HUDEP-2 (cell line): ENCODE results near the gene SNX8.
A peak's percentile ranks its signal among the peaks of the same experiment; 100 is the strongest.

Experiments used
- DNase-seq, 76 experiments: peaks; one replicate each; lab custom pipeline; 2025; ENCODE audit not compliant: unreplicated experiment in 76 of 76; lab: John Stamatoyannopoulos, UW

The SNX8 gene

GRCh38 chr7:2249744-2250323 lies 64.4 kb downstream of the SNX8 start:
- no peak for DNase-seq

GRCh38 chr7:2248984-2249694 lies 65.1 kb downstream of the SNX8 start:
- peak in 1 of 76 experiments; percentile 6 for DNase-seq

- DNase-seq: peak in 17 of 76 experiments; percentile 9 to 31 (median 20)
These were observed 66.9 kb downstream of the SNX8 start for GRCh38 chr7:2247141-2247995.

GRCh38 chr7:2245883-2246675 lies 68.2 kb downstream of the SNX8 start:
- peak in 1 of 76 experiments; percentile 14 for DNase-seq

- no peak for DNase-seq
These were observed 69.7 kb downstream of the SNX8 start for GRCh38 chr7:2244404-2244995.

DNA sequence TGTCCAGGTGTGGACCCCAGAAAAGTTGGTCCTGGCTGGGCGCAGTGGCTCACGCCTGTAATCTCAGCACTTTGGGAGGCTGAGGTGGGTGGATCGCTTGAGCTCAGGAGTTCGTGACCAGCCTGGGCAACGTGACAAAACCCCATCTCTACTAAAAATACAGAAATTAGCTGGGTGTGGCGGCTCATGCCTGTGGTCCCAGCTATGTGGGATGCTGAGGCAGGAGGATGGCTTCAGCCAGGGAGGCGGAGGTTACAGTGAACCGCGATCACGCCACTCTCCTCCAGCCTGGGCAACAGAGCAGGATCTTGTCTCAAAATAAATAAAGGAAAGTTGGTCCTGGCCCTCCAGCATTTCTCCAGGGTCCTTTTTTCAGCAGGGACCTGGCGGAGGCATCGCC lies 70.8 kb downstream of the SNX8 start:
- peak in 31 of 76 experiments; percentile 7 to 78 (median 53) for DNase-seq

DNA sequence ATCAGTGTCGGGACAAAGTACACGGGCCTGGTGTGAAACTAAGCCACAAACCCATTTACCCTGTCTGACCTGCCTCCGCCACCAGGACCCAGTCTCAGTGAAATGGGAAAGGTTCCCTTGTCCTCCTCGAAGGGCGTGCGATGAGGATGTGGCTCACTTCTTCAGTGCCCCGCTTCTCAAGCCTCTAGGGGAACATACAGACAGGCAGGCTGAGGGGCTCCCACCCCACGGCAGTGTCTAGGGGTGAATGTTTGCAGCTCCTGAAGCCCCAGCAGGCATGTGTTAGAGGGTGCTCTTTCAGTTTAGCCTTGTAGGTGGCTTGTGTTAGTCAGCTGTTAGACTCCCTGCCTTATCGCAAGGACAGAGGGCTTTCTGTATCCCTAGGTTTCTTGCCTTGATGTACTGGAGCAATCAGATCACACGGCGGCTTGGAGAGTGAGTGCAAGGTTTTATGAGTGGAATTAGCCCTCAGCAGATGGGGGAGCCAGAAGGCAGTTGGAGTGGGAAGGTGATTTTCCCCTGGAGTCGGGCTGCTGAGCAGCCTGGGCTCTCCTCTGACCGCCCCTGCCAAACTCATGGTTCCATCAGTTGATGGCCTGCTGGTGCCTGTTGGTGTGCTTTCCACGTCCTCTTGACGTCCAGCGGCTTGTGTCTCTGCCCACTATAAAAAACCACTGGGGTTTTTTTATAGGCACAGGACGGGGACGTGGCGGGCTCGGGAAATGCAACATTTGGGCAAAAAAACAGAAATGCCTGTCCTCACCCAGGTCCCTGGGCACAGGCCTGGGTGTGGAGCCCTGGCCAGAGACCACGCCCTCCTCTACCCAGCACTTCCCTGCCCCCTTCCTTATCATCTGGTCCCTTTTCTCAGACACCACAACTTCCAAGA lies 71.5 kb downstream of the SNX8 start:
- DNase-seq: peak in 62 of 76 experiments; percentile 8 to 83 (median 45)

DNA sequence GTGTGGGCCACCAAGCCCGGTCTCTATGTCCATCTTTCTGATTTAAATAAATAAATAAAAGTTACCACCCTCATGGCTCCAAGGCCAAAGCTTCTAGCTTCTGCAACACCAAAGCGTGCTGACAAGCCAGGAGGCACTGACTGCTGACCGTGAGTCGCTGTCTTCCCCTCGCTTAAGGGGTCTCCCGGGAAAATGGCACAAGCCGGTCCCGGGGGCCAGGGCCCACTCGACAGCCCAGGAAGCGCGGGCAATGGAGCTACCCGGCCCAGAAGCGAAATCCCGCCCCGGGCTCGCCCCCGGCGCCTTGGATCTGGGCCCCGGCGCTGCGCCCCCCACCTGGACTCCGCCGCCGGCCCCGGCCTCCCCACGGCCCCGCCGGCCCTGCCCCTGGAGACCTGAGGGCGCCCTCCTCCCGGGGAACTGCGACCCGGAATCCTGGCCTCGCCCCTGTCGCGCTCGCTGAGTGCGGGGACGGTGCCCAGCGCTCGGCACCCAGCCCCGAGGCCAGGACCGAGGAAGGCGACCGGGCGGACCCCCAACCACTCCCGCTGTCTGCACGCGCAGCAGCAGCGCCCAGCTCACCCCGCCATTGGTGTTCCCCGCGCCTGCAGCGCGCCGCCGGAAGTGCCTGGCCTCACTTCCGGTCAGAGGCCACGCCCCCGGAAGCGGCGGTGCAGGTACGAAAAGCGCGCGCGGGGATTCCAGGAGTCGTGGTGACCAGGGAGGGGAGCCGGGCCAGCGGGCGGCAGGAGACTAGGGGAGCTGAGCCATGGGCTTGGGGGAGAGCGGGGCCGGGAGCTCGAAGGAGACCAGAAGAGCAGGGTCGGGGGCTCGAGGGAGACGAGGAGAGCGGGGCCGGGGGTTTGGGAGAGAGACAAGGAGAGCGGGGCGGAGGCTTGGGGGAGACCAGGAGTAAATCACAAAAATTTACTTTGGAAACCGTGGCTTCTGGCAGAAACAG lies 72.4 kb downstream of the SNX8 start, which contains the start of the genes MRM2 and NUDT1:
Gene MRM2 (minus strand): TSS at position 626 of the 961 bp plus-strand sequence. CDS start 36 bp downstream, at position 590.
Gene NUDT1 (plus strand): TSS at position 647 of the 961 bp plus-strand sequence. CDS start 2,349 bp downstream, outside the sequence.
- DNase-seq: peak in 71 of 76 experiments; percentile 12 to 85 (median 63)

- DNase-seq: no peak
These were observed 75.0 kb downstream of the SNX8 start for GRCh38 chr7:2239242-2239641.

DNA sequence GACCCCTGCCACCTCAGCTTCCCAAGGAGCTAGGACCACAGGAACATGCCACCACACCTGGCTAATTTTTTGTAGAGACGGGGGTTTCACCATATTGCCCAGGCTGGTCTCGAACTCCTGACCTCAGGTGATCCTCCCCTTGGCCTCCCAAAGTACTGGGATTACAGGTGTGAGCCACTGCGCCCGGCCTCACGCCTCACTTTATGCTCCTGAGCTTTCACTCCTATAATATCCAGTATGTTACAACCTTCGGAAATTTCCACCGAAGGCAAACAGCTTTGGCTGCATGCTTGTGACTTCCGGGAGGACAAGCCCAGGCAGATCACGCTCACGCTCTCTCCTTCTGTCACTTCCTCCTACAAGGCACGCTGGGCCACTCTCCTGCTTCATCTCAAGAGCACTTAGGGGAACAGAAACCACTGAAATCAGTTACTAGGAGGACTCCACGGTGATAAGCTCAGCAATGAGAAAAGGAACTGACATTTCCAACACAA lies 77.1 kb downstream of the SNX8 start:
- no peak for DNase-seq

DNA sequence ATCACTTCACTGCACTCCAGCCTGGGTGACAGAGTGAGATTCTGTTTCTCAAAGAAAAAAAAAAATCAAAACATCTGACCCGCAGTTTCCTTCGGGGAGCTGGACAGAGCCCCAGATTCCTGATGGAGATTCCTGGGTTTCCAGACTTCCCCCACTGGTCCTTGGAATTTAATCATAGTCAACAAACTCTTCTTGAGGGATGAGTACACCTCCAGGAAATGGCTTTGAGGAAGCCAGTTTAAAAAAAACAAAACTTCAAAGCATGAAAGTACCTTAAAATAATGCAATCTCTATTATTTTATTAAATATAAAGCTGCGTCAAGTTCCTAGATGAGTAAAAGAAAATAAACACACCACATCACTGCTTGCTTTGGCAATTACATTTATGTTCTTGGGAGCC lies 80.3 kb downstream of the SNX8 start:
- DNase-seq: no peak

GRCh38 chr7:2232766-2233520 lies 81.3 kb downstream of the SNX8 start, which contains the start of gene MAD1L1:
TSS of gene MAD1L1 (minus strand) at chr7:2232945. CDS start at chr7:2230133, 2,812 bp downstream.
- peak in 73 of 76 experiments; percentile 8 to 89 (median 77) for DNase-seq

DNA sequence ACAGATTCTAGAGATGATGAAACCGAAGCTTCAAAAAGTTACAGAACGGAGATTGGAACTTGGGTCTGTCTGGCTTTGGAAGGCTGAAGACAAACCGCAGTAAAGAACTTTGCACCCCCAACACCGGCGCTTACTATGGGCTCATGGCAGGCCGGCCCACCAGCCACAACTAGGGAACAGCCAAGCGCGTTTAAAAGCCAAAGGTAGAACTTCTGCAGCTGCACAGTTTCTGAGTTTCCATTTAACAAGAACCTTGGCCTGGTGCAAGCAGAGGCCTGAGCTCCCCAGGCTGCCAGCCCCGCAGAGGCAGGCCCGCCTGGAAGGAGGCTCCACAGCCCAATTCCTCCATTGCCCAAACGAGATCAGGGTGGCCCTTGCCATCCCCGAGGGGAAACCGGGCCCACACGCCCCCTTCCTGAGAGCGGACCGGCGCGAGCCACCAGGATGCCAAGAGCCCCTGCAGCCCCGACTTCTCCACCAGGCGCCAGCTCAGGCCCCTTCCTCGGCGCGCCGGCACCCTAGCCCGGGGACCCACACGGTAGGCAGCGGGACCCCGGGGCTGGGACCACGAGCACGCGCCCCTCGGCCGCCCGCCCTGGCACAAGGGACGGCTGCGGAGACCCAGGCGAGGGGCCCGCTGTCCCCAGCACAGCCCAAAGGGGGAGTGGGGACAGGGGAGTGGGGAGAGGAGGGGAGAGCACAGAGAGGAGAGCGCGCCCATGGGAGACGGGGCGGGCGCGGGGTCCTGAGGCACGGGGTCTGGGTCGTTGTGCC lies 82.1 kb downstream of the SNX8 start:
- peak in 5 of 76 experiments; percentile 14 to 26 (median 21) for DNase-seq

GRCh38 chr7:2230882-2231281 lies 83.4 kb downstream of the SNX8 start:
- DNase-seq: no peak

GRCh38 chr7:2230226-2230625 lies 84.0 kb downstream of the SNX8 start:
- no peak for DNase-seq

DNA sequence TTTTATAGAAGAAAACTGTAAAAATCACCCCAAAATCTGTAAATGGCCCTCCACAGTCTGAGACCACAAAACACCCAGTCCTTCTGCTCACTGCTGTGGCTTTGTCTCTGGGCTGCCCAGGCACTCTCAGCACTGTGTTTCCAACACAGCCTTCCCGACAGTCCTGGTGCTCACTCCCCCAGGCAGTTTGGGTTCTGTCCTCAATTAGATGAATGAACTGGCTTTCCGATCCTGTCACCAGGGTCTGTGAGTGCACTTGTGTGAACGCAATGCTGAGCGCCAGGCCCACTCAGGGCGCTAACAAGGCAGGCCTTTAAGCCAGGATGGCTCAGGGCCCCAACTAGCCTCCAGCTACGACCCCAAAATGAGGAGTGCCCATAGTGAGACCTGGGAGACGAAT lies 84.8 kb downstream of the SNX8 start:
- DNase-seq: no peak
